ENCODE results near the gene GPR173. TPM values are rescaled to one million over a fixed set of nuclear protein-coding genes. Genes with fewer than 3 reads are reported as not detected.

GPR173 gene
- total RNA-seq, 1 donor from 2014 or later, result 0.16 TPM

GRCh38 chrX:53089925-53090324, 41.3 kb downstream of the GPR173 start:
- Mint-ChIP-seq H3K4me3 (no peak overlapping the region), H3K27ac (no peak overlapping the region), H3K36me3 (ENCODE audit: low read depth) (peaks cover 23% of the 10 kb centered on the region), H3K27me3 (no peaks in the 10 kb centered on the region), H3K9me3 (no peaks in the 10 kb centered on the region), H3K4me1 (peaks cover 31% of the 10 kb centered on the region)
- TF ChIP-seq CTCF (IDR thresholded peaks at IDR 0.05), result no peak
- POLR2A ChIA-PET, result no interaction called here
- DNase-seq (no peak), ATAC-seq (ENCODE audit: low read depth) (no peak)
- intact Hi-C loops (cut with micrococcal nuclease), result loop anchor here (1.0 to 10.0 kb wide), 5 partner anchors 19 to 1603 kb away; partner anchors contain the start of genes FAM120C and HUWE1
- CTCF ChIA-PET, result no interaction called here

GRCh38 chrX:53091354-53091753, 42.8 kb downstream of the GPR173 start:
- Mint-ChIP-seq H3K27me3 (no peaks in the 10 kb centered on the region), H3K4me1 (peaks cover 36% of the 10 kb centered on the region), H3K4me3 (no peak overlapping the region), H3K27ac (no peak overlapping the region), H3K36me3 (ENCODE audit: low read depth) (peaks cover 8% of the 10 kb centered on the region), H3K9me3 (no peaks in the 10 kb centered on the region)
- DNase-seq (no peak), ATAC-seq (ENCODE audit: low read depth) (no peak)
- intact Hi-C loops (cut with micrococcal nuclease), result loop anchor here (5.0 kb wide), 2 partner anchors 514 to 1091 kb away; partner anchors contain the start of gene FAM120C
- ChIA-PET CTCF (no interaction called here), POLR2A (no interaction called here)
- TF ChIP-seq CTCF (IDR thresholded peaks at IDR 0.05), result no peak

GRCh38 chrX:53093177-53093655, 44.6 kb downstream of the GPR173 start:
- CTCF ChIA-PET, result interaction anchor here (0.8 kb wide), 1 partner anchor 21 kb away, joined by 3 read pairs; no protein-coding TSS in a partner anchor
- Mint-ChIP-seq H3K9me3 (no peaks in the 10 kb centered on the region), H3K4me1 (peaks cover 27% of the 10 kb centered on the region), H3K27me3 (no peaks in the 10 kb centered on the region), H3K27ac (peak overlapping the region; percentile 85), H3K4me3 (peak overlapping the region; percentile 88), H3K36me3 (ENCODE audit: low read depth) (peaks cover 3% of the 10 kb centered on the region)
- intact Hi-C loops (cut with micrococcal nuclease), result loop anchor here (1.0 to 5.0 kb wide), 5 partner anchors 11 to 1089 kb away; partner anchors contain the start of genes FAM120C and TSPYL2
- DNase-seq (peak; percentile 48), ATAC-seq (ENCODE audit: low read depth) (peak; percentile 60)
- no peak for TF ChIP-seq CTCF (IDR thresholded peaks at IDR 0.05)
- POLR2A ChIA-PET, result no interaction called here

GRCh38 chrX:53093748-53094581, 45.4 kb downstream of the GPR173 start, which contains the start of gene KANTR:
Gene KANTR (plus strand): TSS chrX:53094142. CDS start chrX:53124273, 30,131 bp downstream.
- H3K27me3 Mint-ChIP-seq, result no peaks in the 10 kb centered on the region
- TF ChIP-seq CTCF (IDR thresholded peaks at IDR 0.05), result no peak
- peak within 1 kb of the TSS; percentile 88 for H3K4me3 Mint-ChIP-seq
- ChIA-PET CTCF (no interaction called here), POLR2A (interaction anchor here (0.6 to 1.3 kb wide), 4 partner anchors 12 to 951 kb away, joined by 3 to 10 read pairs (median 4); partner anchors contain the start of genes PHF8 and TSPYL2)
- ATAC-seq (ENCODE audit: low read depth), result peak; percentile 79
- no peaks in the 10 kb centered on the region for H3K9me3 Mint-ChIP-seq
- peak; percentile 67 for DNase-seq
- peaks cover 20% of the 10 kb centered on the region for H3K4me1 Mint-ChIP-seq
- H3K36me3 Mint-ChIP-seq (ENCODE audit: low read depth), result peaks cover 3% of the 10 kb centered on the region
- peak within 1 kb of the TSS; percentile 85 for H3K27ac Mint-ChIP-seq
- intact Hi-C loops (cut with micrococcal nuclease), result loop anchor here (1.0 to 5.0 kb wide), 5 partner anchors 12 to 1088 kb away; partner anchors contain the start of genes FAM120C and TSPYL2

GRCh38 chrX:53094582-53094905, 46.0 kb downstream of the GPR173 start:
- Mint-ChIP-seq H3K27ac (peak overlapping the region; percentile 85), H3K27me3 (no peaks in the 10 kb centered on the region), H3K9me3 (no peaks in the 10 kb centered on the region), H3K4me1 (peaks cover 16% of the 10 kb centered on the region), H3K4me3 (peak overlapping the region; percentile 88), H3K36me3 (ENCODE audit: low read depth) (peaks cover 6% of the 10 kb centered on the region)
- intact Hi-C loops (cut with micrococcal nuclease), result loop anchor here (5.0 kb wide), 2 partner anchors 517 to 1088 kb away; partner anchors contain the start of gene FAM120C
- POLR2A ChIA-PET, result interaction anchor here (0.6 to 1.3 kb wide), 4 partner anchors 12 to 950 kb away, joined by 3 to 10 read pairs (median 4); partner anchors contain the start of genes PHF8 and TSPYL2
- CTCF ChIA-PET, result no interaction called here
- no peak for TF ChIP-seq CTCF (IDR thresholded peaks at IDR 0.05)
- DNase-seq (no peak), ATAC-seq (ENCODE audit: low read depth) (no peak)

Measured in activated B cell treated with CpG ODN at 0.5 μM for 24 hours (primary cell).